Mesothelial cell of epicardium (in vitro differentiated cells): ENCODE data around the gene JAKMIP2. TPM values are rescaled to one million over a fixed set of nuclear protein-coding genes. Genes with fewer than 3 reads are reported as not detected.

ENCODE experiments used
- DNase-seq, 2 experiments: peaks; one replicate each; pipeline ENCODE4 v3.0.0; 2021; ENCODE audit warnings: low spot score in 2 of 2; ENCODE audit not compliant: unreplicated experiment in 2 of 2
- H3K27ac Mint-ChIP-seq: 2 replicates; pipeline ENCODE4 v1.8.0; 2021; ENCODE audit warnings: mixed read lengths
- H3K27me3 Mint-ChIP-seq: 2 replicates; pipeline ENCODE4 v1.8.0; 2021; ENCODE audit warnings: low read depth, mixed read lengths
- H3K36me3 Mint-ChIP-seq: 2 replicates; pipeline ENCODE4 v1.8.0; 2021; ENCODE audit warnings: mixed read lengths
- H3K4me1 Mint-ChIP-seq: 2 replicates; pipeline ENCODE4 v1.8.0; 2021; ENCODE audit warnings: mixed read lengths
- H3K4me3 Mint-ChIP-seq: 2 replicates; pipeline ENCODE4 v1.8.0; 2021; ENCODE audit warnings: mild to moderate bottlenecking, moderate library complexity, mixed read lengths
- H3K9me3 Mint-ChIP-seq: 2 replicates; pipeline ENCODE4 v1.8.0; 2021; ENCODE audit warnings: mixed read lengths
- CTCF ChIP-seq: fragments of 200-600 bp; sonication (generic); IDR thresholded peaks from one replicate; pipeline ENCODE4 v1.5.0; 2021; ENCODE audit warnings: antibody characterized with exemption; ENCODE audit not compliant: unreplicated experiment
- total RNA-seq: library from RNA; stranded (reverse); gene quantifications from 3 replicates; pipeline ENCODE4 v1.2.1, GENCODE V29; 2021

The JAKMIP2 gene
- total RNA-seq, 1 donor from 2014 or later, result 5.1 TPM

- no peak for DNase-seq
- peaks cover 5% of the 10 kb centered on the region for H3K4me1 Mint-ChIP-seq
- no peak overlapping the region for H3K27ac Mint-ChIP-seq
- no peaks in the 10 kb centered on the region for H3K9me3 Mint-ChIP-seq
- H3K36me3 Mint-ChIP-seq, result no peaks in the 10 kb centered on the region
- no peak for TF ChIP-seq CTCF
- H3K4me3 Mint-ChIP-seq, result no peak overlapping the region
- no peaks in the 10 kb centered on the region for H3K27me3 Mint-ChIP-seq
Measured at GRCh38 chr5:147713550-147714295, 68.8 kb downstream of the JAKMIP2 start.

- no peaks in the 10 kb centered on the region for H3K27me3 Mint-ChIP-seq
- no peak for DNase-seq
- no peaks in the 10 kb centered on the region for H3K9me3 Mint-ChIP-seq
- no peak overlapping the region for H3K27ac Mint-ChIP-seq
- H3K36me3 Mint-ChIP-seq, result no peaks in the 10 kb centered on the region
- no peak overlapping the region for H3K4me3 Mint-ChIP-seq
- H3K4me1 Mint-ChIP-seq, result peaks cover 5% of the 10 kb centered on the region
- no peak for TF ChIP-seq CTCF
Measured at GRCh38 chr5:147712598-147712997, 69.9 kb downstream of the JAKMIP2 start.

GRCh38 chr5:147712019-147712418 lies 70.5 kb downstream of the JAKMIP2 start:
- H3K4me1 Mint-ChIP-seq, result peaks cover 5% of the 10 kb centered on the region
- DNase-seq, result no peak
- no peaks in the 10 kb centered on the region for H3K36me3 Mint-ChIP-seq

GRCh38 chr5:147711019-147711418 lies 71.5 kb downstream of the JAKMIP2 start:
- H3K27ac Mint-ChIP-seq, result no peak overlapping the region
- no peaks in the 10 kb centered on the region for H3K9me3 Mint-ChIP-seq
- H3K4me1 Mint-ChIP-seq, result peaks cover 5% of the 10 kb centered on the region
- no peak for DNase-seq
- no peak overlapping the region for H3K4me3 Mint-ChIP-seq
- no peaks in the 10 kb centered on the region for H3K36me3 Mint-ChIP-seq
- H3K27me3 Mint-ChIP-seq, result no peaks in the 10 kb centered on the region
- TF ChIP-seq CTCF, result no peak

More at GRCh38 chr5:147712019-147712418, 70.5 kb downstream of the JAKMIP2 start:
- H3K27ac Mint-ChIP-seq, result no peak overlapping the region
- H3K4me3 Mint-ChIP-seq, result no peak overlapping the region
- no peaks in the 10 kb centered on the region for H3K9me3 Mint-ChIP-seq
- no peak for TF ChIP-seq CTCF
- no peaks in the 10 kb centered on the region for H3K27me3 Mint-ChIP-seq

GRCh38 chr5:147708708-147709107 lies 73.8 kb downstream of the JAKMIP2 start:
- Mint-ChIP-seq H3K36me3 (no peaks in the 10 kb centered on the region), H3K9me3 (no peaks in the 10 kb centered on the region), H3K27me3 (no peaks in the 10 kb centered on the region), H3K4me1 (peaks cover 5% of the 10 kb centered on the region), H3K4me3 (no peak overlapping the region), H3K27ac (no peak overlapping the region)
- DNase-seq, result no peak
- no peak for TF ChIP-seq CTCF

GRCh38 chr5:147704544-147704943 lies 78.0 kb downstream of the JAKMIP2 start:
- no peaks in the 10 kb centered on the region for H3K36me3 Mint-ChIP-seq
- no peak overlapping the region for H3K4me3 Mint-ChIP-seq
- DNase-seq, result no peak
- no peaks in the 10 kb centered on the region for H3K9me3 Mint-ChIP-seq
- no peaks in the 10 kb centered on the region for H3K27me3 Mint-ChIP-seq
- no peaks in the 10 kb centered on the region for H3K4me1 Mint-ChIP-seq
- no peak overlapping the region for H3K27ac Mint-ChIP-seq
- no peak for TF ChIP-seq CTCF
